IMR-90 (cell line): ENCODE measurements around the gene CREB5. TPM values are rescaled to one million over a fixed set of nuclear protein-coding genes. Genes with fewer than 3 reads are reported as not detected.

Source experiments
- ATAC-seq: fragments of 200-7000 bp; cut with Tn5 transposase; 2 replicates; pipeline ENCODE4 v1.9.1; 2020; ENCODE audit warnings: low read depth, mild to moderate bottlenecking, moderate library complexity
- BruUV-seq: library from RNA; stranded (reverse); fragments of 400-500 nt; replicated peaks from 2 replicates; lab custom pipeline; 2021; lab: Mats Ljungman, UMichigan
- CTCF ChIA-PET: fragments of 300-600 bp; formaldehyde crosslinking; extraction: SDS; loops from one replicate; lab custom pipeline; 2021; ENCODE audit warnings: antibody characterized with exemption; lab: Yijun Ruan, JAX
- POLR2A ChIA-PET: fragments of 300-600 bp; sonication (Branson Sonifier 250); formaldehyde crosslinking; loops from one replicate; lab custom pipeline; 2022; ENCODE audit warnings: antibody characterized with exemption; ENCODE audit not compliant: unreplicated experiment; lab: Charles Lee
- DNase-seq: peaks from one replicate; pipeline ENCODE4 v3.0.0; 2013
- H2AFZ ChIP-seq: replicated peaks from 2 replicates; pipeline ENCODE3; 2013; ENCODE audit warnings: low read length, mild to moderate bottlenecking; ENCODE audit not compliant: poor library complexity
- H2AK5ac ChIP-seq: 2 replicates; pipeline ENCODE4 v1.6.1; 2013; ENCODE audit warnings: low read depth, low read length, inconsistent platforms
- H2AK9ac ChIP-seq: replicated peaks from 2 replicates; pipeline ENCODE3; 2013; ENCODE audit warnings: mild to moderate bottlenecking, low read depth, low read length, moderate library complexity; ENCODE audit not compliant: poor library complexity
- H2BK120ac ChIP-seq: 2 replicates; pipeline ENCODE4 v1.6.1; 2013; ENCODE audit warnings: low read depth, low read length, inconsistent platforms
- H2BK15ac ChIP-seq: 3 replicates; pipeline ENCODE4 v1.6.1; 2013; ENCODE audit warnings: low read depth, low read length, inconsistent platforms
- H2BK20ac ChIP-seq: 2 replicates; pipeline ENCODE4 v1.6.1; 2013; ENCODE audit warnings: low read depth, mild to moderate bottlenecking, inconsistent platforms, low read length, moderate library complexity
- H2BK5ac ChIP-seq: 2 replicates; pipeline ENCODE4 v1.6.1; 2013; ENCODE audit warnings: mild to moderate bottlenecking, low read depth, low read length, inconsistent platforms; ENCODE audit not compliant: poor library complexity, severe bottlenecking
- H3K14ac ChIP-seq: replicated peaks from 2 replicates; pipeline ENCODE4 v1.6.1; 2013; ENCODE audit warnings: low read depth, low read length, inconsistent platforms
- H3K18ac ChIP-seq: 2 replicates; pipeline ENCODE4 v1.6.1; 2013; ENCODE audit warnings: low read depth, low read length, control low read depth
- H3K23ac ChIP-seq: 2 replicates; pipeline ENCODE4 v1.6.1; 2013; ENCODE audit warnings: low read depth, low read length, inconsistent platforms
- H3K27ac ChIP-seq: 2 replicates; pipeline ENCODE4 v1.5.1; 2013; ENCODE audit warnings: mild to moderate bottlenecking, control low read depth, low read length; ENCODE audit not compliant: insufficient read depth
- H3K27me3 ChIP-seq: 2 replicates; pipeline ENCODE4 v1.6.1; 2013; ENCODE audit warnings: low read length; ENCODE audit not compliant: control insufficient read depth, insufficient read depth
- H3K36me3 ChIP-seq: 2 replicates; pipeline ENCODE4 v1.6.1; 2013; ENCODE audit warnings: low read length, mixed read lengths; ENCODE audit not compliant: control insufficient read depth, insufficient read depth
- H3K4ac ChIP-seq: 2 replicates; pipeline ENCODE4 v1.6.1; 2013; ENCODE audit warnings: low read depth, low read length, inconsistent platforms
- H3K4me1 ChIP-seq: 2 replicates; pipeline ENCODE4 v1.6.1; 2013; ENCODE audit warnings: low read length, mixed read lengths; ENCODE audit not compliant: control insufficient read depth, insufficient read depth
- H3K4me2 ChIP-seq: 2 replicates; pipeline ENCODE4 v1.6.1; 2013; ENCODE audit warnings: low read depth, mild to moderate bottlenecking, control low read depth, low read length, moderate library complexity
- H3K4me3 ChIP-seq: 2 replicates; pipeline ENCODE4 v1.5.1; 2013; ENCODE audit warnings: low read depth, mild to moderate bottlenecking, control low read depth, low read length, moderate library complexity; ENCODE audit not compliant: insufficient read depth
- H3K56ac ChIP-seq: 2 replicates; pipeline ENCODE4 v1.6.1; 2013; ENCODE audit warnings: low read length, inconsistent platforms; ENCODE audit not compliant: insufficient read depth; ENCODE audit errors: extremely low read depth
- H3K79me1 ChIP-seq, 2 experiments: 2 replicates each; pipeline ENCODE4 v1.6.1; 2013; ENCODE audit warnings: low read length in 2 of 2, inconsistent platforms in 1 of 2, low read depth in 1 of 2
- H3K9ac ChIP-seq: 2 replicates; pipeline ENCODE4 v1.6.1; 2013; ENCODE audit warnings: low read depth, low read length, control low read depth
- H3K9me1 ChIP-seq: 2 replicates; pipeline ENCODE4 v1.6.1; 2013; ENCODE audit warnings: low read length, inconsistent platforms; ENCODE audit not compliant: insufficient read depth
- H3K9me3 ChIP-seq: 2 replicates; pipeline ENCODE4 v1.6.1; 2013; ENCODE audit warnings: low read length; ENCODE audit not compliant: control insufficient read depth, insufficient read depth
- H4K20me1 ChIP-seq: 2 replicates; pipeline ENCODE4 v1.6.1; 2013; ENCODE audit warnings: low read length, inconsistent platforms; ENCODE audit not compliant: insufficient read depth
- H4K5ac ChIP-seq: 2 replicates; pipeline ENCODE4 v1.6.1; 2013; ENCODE audit warnings: mild to moderate bottlenecking, low read depth, low read length, control low read depth
- H4K8ac ChIP-seq, 2 experiments: 2 replicates each; pipeline ENCODE4 v1.6.1; 2013; ENCODE audit warnings: low read depth in 2 of 2, low read length in 2 of 2, control low read depth in 1 of 2, inconsistent platforms in 1 of 2
- H4K91ac ChIP-seq: 2 replicates; pipeline ENCODE4 v1.6.1; 2013; ENCODE audit warnings: low read depth, low read length, inconsistent platforms; ENCODE audit not compliant: insufficient read depth
- BHLHE40 ChIP-seq: fragments of 150-350 bp; IDR thresholded peaks from 2 replicates; pipeline ENCODE4 v1.6.1; 2016; ENCODE audit warnings: mild to moderate bottlenecking, low read depth, low read length
- CEBPB ChIP-seq: IDR thresholded peaks from 2 replicates; pipeline ENCODE4 v1.6.1; 2012; ENCODE audit warnings: low read depth, low read length, improper control_type of control experiment
- CHD1 ChIP-seq: IDR thresholded peaks from 2 replicates; pipeline ENCODE4 v1.6.1; 2012; ENCODE audit warnings: low read depth, low read length, improper control_type of control experiment
- FOS ChIP-seq: fragments of 150-350 bp; IDR thresholded peaks from 2 replicates; pipeline ENCODE4 v1.6.1; 2016; ENCODE audit warnings: low read depth, low read length
- MAFK ChIP-seq: IDR thresholded peaks from 2 replicates; pipeline ENCODE4 v1.6.1; 2012; ENCODE audit warnings: low read depth, low read length, improper control_type of control experiment
- MAZ ChIP-seq: IDR thresholded peaks from 2 replicates; pipeline ENCODE4 v1.6.1; 2012; ENCODE audit warnings: low read depth, mild to moderate bottlenecking, low read length, improper control_type of control experiment, moderate library complexity, borderline replicate concordance
- MXI1 ChIP-seq: IDR thresholded peaks from 2 replicates; pipeline ENCODE4 v1.6.1; 2012; ENCODE audit warnings: low read depth, mild to moderate bottlenecking, low read length, moderate library complexity, borderline replicate concordance
- NFE2L2 ChIP-seq: fragments of 150-350 bp; IDR thresholded peaks from 2 replicates; pipeline ENCODE4 v1.6.1; 2016; ENCODE audit warnings: low read depth, mild to moderate bottlenecking, low read length
- POLR2A ChIP-seq: IDR thresholded peaks from 2 replicates; pipeline ENCODE4 v1.6.1; 2012; ENCODE audit warnings: mild to moderate bottlenecking, low read depth, low read length
- RAD21 ChIP-seq: IDR thresholded peaks from 2 replicates; pipeline ENCODE4 v1.6.1; 2012; ENCODE audit warnings: low read length, improper control_type of control experiment
- RCOR1 ChIP-seq: IDR thresholded peaks from 2 replicates; pipeline ENCODE4 v1.6.1; 2012; ENCODE audit warnings: mild to moderate bottlenecking, low read length, improper control_type of control experiment; ENCODE audit not compliant: insufficient replicate concordance
- RFX5 ChIP-seq: IDR thresholded peaks from 2 replicates; pipeline ENCODE4 v1.8.0; 2012; ENCODE audit warnings: low read depth, mild to moderate bottlenecking, low read length, moderate library complexity
- SMC3 ChIP-seq: fragments of 150-350 bp; IDR thresholded peaks from 2 replicates; pipeline ENCODE4 v1.6.1; 2016; ENCODE audit warnings: low read depth, mild to moderate bottlenecking, antibody characterized with exemption, low read length, moderate library complexity
- USF2 ChIP-seq: fragments of 150-350 bp; IDR thresholded peaks from 2 replicates; pipeline ENCODE4 v1.6.1; 2017; ENCODE audit warnings: mild to moderate bottlenecking, antibody characterized with exemption, low read length, low read depth
- WGBS, 2 experiments: methylation state at CpG; one replicate each; pipeline versions ENCODE4 v1.1.5 to v1.1.7; 2013; ENCODE audit warnings: missing lambda C conversion rate in 2 of 2; ENCODE audit not compliant: insufficient read length in 1 of 2; ENCODE audit errors: extremely low coverage in 2 of 2; 5-methylcytosine and 5-hydroxymethylcytosine counted together
- dilution Hi-C: fragments of 300-500 bp; cut with HindIII; formaldehyde crosslinking; loops from one replicate; pipeline ENCODE4 v1.14.3; 2018; ENCODE audit warnings: low sequenced_read_pairs; ENCODE audit not compliant: unreplicated experiment
- in situ Hi-C: fragments of 300-500 bp; cut with MboI; formaldehyde crosslinking; loops from 3 replicates; pipeline ENCODE4 v1.14.3; 2019; ENCODE audit warnings: low sequenced_read_pairs, inconsistent platforms, mixed read lengths
- intact Hi-C: fragments of 100-400 bp; cut with micrococcal nuclease; formaldehyde crosslinking; loops from 2 replicates; pipeline ENCODE4 v1.10.0; 2022
- polyA plus RNA-seq, 3 experiments: library from polyadenylated mRNA; depleted of rRNA; stranded (reverse); fragments of >200 nt; gene quantifications; 2 replicates each; pipeline ENCODE4 v1.2.3, GENCODE V29; 2012; ENCODE audit warnings: low replicate concordance in 1 of 3
- total RNA-seq: library from RNA; depleted of rRNA; stranded (reverse); fragments of >200 nt; gene quantifications from 2 replicates; pipeline ENCODE4 v1.2.3, GENCODE V29; 2012
- TF ChIP-seq, protein P1 (sequence below): fragments of 150-350 bp; IDR thresholded peaks from 2 replicates; pipeline ENCODE4 v1.6.1; 2016; ENCODE audit warnings: low read depth, mild to moderate bottlenecking, low read length, moderate library complexity, borderline replicate concordance
- TF ChIP-seq, protein P2 (sequence below): conservative IDR thresholded peaks from 2 replicates; pipeline ENCODE4 v1.5.1; 2012; ENCODE audit warnings: mild to moderate bottlenecking, low read depth, low read length, improper control_type of control experiment

CREB5 gene
- total and polyA plus RNA-seq, 2 of the 4 experiments (the other 2 are of a cell fraction) = 7.3 to 13.1 TPM

GRCh38 chr7:28470344-28470743 is 58.0 kb downstream of the CREB5 start:
- Histone ChIP-seq H3K18ac (no peak overlapping the region), H4K5ac (no peak overlapping the region), H3K36me3 (no peaks in the 10 kb centered on the region), H3K4ac (no peak overlapping the region), H3K9ac (no peak overlapping the region), H2BK20ac (no peak overlapping the region), H2AK5ac (no peak overlapping the region), H3K4me1 (peaks cover 2% of the 10 kb centered on the region; the same call in 1 of the 2 replicates), H4K91ac (no peak overlapping the region), H3K56ac (no peak overlapping the region), H3K23ac (no peak overlapping the region), H2AFZ (no peak overlapping the region), H4K20me1 (no peaks in the 10 kb centered on the region), H2BK120ac (no peak overlapping the region), H2BK15ac (no peak overlapping the region), H3K27ac (no peak overlapping the region), H3K27me3 (no peaks in the 10 kb centered on the region), H3K4me3 (no peak overlapping the region), H4K8ac (no peak overlapping the region), H3K79me1 (no peaks in the 10 kb centered on the region), H3K4me2 (no peak overlapping the region), H3K9me1 (no peaks in the 10 kb centered on the region; the same call in 1 of the 2 replicates), H3K14ac (no peak overlapping the region), H3K9me3 (no peaks in the 10 kb centered on the region), H2BK5ac (no peak overlapping the region), H2AK9ac (no peak overlapping the region)
- no CpG with 5 or more reads among the region's 1 CpG for WGBS, 2 experiments
- intact Hi-C loops (no loop called here), in situ Hi-C loops (no loop called here), dilution Hi-C loops (no loop called here)
- TF ChIP-seq, protein P1, sequence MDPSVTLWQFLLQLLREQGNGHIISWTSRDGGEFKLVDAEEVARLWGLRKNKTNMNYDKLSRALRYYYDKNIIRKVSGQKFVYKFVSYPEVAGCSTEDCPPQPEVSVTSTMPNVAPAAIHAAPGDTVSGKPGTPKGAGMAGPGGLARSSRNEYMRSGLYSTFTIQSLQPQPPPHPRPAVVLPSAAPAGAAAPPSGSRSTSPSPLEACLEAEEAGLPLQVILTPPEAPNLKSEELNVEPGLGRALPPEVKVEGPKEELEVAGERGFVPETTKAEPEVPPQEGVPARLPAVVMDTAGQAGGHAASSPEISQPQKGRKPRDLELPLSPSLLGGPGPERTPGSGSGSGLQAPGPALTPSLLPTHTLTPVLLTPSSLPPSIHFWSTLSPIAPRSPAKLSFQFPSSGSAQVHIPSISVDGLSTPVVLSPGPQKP = no peak
- TF ChIP-seq BHLHE40 (no peak), MAZ (no peak), RCOR1 (no peak), RAD21 (no peak), USF2 (no peak), FOS (no peak), CHD1 (no peak), CEBPB (no peak), NFE2L2 (no peak), POLR2A (no peak), MAFK (no peak), MXI1 (no peak), SMC3 (no peak), RFX5 (no peak)
- TF ChIP-seq, protein P2, sequence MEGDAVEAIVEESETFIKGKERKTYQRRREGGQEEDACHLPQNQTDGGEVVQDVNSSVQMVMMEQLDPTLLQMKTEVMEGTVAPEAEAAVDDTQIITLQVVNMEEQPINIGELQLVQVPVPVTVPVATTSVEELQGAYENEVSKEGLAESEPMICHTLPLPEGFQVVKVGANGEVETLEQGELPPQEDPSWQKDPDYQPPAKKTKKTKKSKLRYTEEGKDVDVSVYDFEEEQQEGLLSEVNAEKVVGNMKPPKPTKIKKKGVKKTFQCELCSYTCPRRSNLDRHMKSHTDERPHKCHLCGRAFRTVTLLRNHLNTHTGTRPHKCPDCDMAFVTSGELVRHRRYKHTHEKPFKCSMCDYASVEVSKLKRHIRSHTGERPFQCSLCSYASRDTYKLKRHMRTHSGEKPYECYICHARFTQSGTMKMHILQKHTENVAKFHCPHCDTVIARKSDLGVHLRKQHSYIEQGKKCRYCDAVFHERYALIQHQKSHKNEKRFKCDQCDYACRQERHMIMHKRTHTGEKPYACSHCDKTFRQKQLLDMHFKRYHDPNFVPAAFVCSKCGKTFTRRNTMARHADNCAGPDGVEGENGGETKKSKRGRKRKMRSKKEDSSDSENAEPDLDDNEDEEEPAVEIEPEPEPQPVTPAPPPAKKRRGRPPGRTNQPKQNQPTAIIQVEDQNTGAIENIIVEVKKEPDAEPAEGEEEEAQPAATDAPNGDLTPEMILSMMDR = no peak
- ChIA-PET POLR2A (no interaction called here), CTCF (no interaction called here)
- ATAC-seq (no peak), DNase-seq (no peak)
- BruUV-seq = no TSS peak
